ENCODE data around the gene ADNP. TPM values are rescaled to one million over a fixed set of nuclear protein-coding genes. Genes with fewer than 3 reads are reported as not detected.
A peak's percentile ranks its signal among the peaks of the same experiment; 100 is the strongest.

Gene ADNP
- total RNA-seq, 4 donors from 2014 or later: 51.4 to 67.2 (median 55.4) TPM

- TF ChIP-seq CTCF (IDR thresholded peaks at IDR 0.05) (peak in 1 of 4 experiments; percentile 9), POLR2A (IDR thresholded peaks at IDR 0.05) (no peak), EP300 (IDR thresholded peaks at IDR 0.05) (no peak), POLR2AphosphoS5 (IDR thresholded peaks at IDR 0.05) (no peak)
- Histone ChIP-seq H3K4me3 (peak overlapping the region in 1 of 2 donors; percentile 90), H3K27ac (peak overlapping the region in 1 of 4 donors; percentile 6), H3K36me3 (peaks cover 0 to 7% of the 10 kb centered on the region in 2 donors), H3K27me3 (no peaks in the 10 kb centered on the region), H3K9me3 (no peaks in the 10 kb centered on the region), H3K4me1 (peaks cover 7 to 75% (median 29%) of the 10 kb centered on the region in 3 donors)
- no peak for ATAC-seq
- 61 to 78% methylated on average over 4 to 5 of the region's 5 CpGs for WGBS, 2 donors (ENCODE audit: low coverage in 1 of 2)
Observed at GRCh38 chr20:50928469-50928868, 2.8 kb downstream of the ADNP start.

- no peak for ATAC-seq
- 0 to 19% methylated on average over 1 of the region's 1 CpG for WGBS, 2 donors (ENCODE audit: low coverage in 1 of 2)
- peaks cover 7 to 86% (median 32%) of the 10 kb centered on the region in 3 donors for H3K4me1 ChIP-seq
Observed at GRCh38 chr20:50926530-50926929, 4.7 kb downstream of the ADNP start.

GRCh38 chr20:50924261-50924920 lies 6.8 kb downstream of the ADNP start:
- no peak for ATAC-seq
- Histone ChIP-seq H3K4me1 (peaks cover 17 to 100% (median 45%) of the 10 kb centered on the region in 3 donors), H3K27ac (no peak overlapping the region), H3K9me3 (no peaks in the 10 kb centered on the region), H3K27me3 (no peaks in the 10 kb centered on the region), H3K36me3 (peaks cover 0 to 5% of the 10 kb centered on the region in 2 donors), H3K4me3 (no peak overlapping the region)
- no peak for TF ChIP-seq CTCF (IDR thresholded peaks at IDR 0.05)
- no peak for TF ChIP-seq EP300 (IDR thresholded peaks at IDR 0.05)
- TF ChIP-seq POLR2AphosphoS5 (IDR thresholded peaks at IDR 0.05): no peak
- no peak for TF ChIP-seq POLR2A (IDR thresholded peaks at IDR 0.05)
- WGBS, 2 donors (ENCODE audit: low coverage in 1 of 2): 46 to 49% methylated on average over 2 of the region's 2 CpGs

More at GRCh38 chr20:50926530-50926929, 4.7 kb downstream of the ADNP start:
- H3K9me3 ChIP-seq: no peaks in the 10 kb centered on the region
- no peaks in the 10 kb centered on the region for H3K27me3 ChIP-seq
- no peak for TF ChIP-seq POLR2A (IDR thresholded peaks at IDR 0.05)
- no peak for TF ChIP-seq POLR2AphosphoS5 (IDR thresholded peaks at IDR 0.05)
- TF ChIP-seq CTCF (IDR thresholded peaks at IDR 0.05): no peak
- no peak for TF ChIP-seq EP300 (IDR thresholded peaks at IDR 0.05)
- H3K27ac ChIP-seq: no peak overlapping the region
- H3K36me3 ChIP-seq: peaks cover 0 to 5% of the 10 kb centered on the region in 2 donors
- H3K4me3 ChIP-seq: no peak overlapping the region

- no peaks in the 10 kb centered on the region for H3K9me3 ChIP-seq
- peaks cover 0 to 5% of the 10 kb centered on the region in 2 donors for H3K36me3 ChIP-seq
- H3K27me3 ChIP-seq: no peaks in the 10 kb centered on the region
- no peak for TF ChIP-seq POLR2A (IDR thresholded peaks at IDR 0.05)
- H3K4me1 ChIP-seq: peaks cover 25 to 100% (median 39%) of the 10 kb centered on the region in 3 donors
- H3K27ac ChIP-seq: peak overlapping the region in 3 of 4 donors; percentile 2 to 20 (median 18)
- no peak for ATAC-seq
- no peak overlapping the region for H3K4me3 ChIP-seq
- WGBS, 2 donors (ENCODE audit: low coverage in 1 of 2): 56 to 63% methylated on average over 7 to 8 of the region's 8 CpGs
Observed at GRCh38 chr20:50921803-50922501, 9.3 kb downstream of the ADNP start.

GRCh38 chr20:50920997-50921396 lies 10.2 kb downstream of the ADNP start:
- Histone ChIP-seq H3K36me3 (peaks cover 0 to 5% of the 10 kb centered on the region in 2 donors), H3K27me3 (no peaks in the 10 kb centered on the region), H3K27ac (peak overlapping the region in 1 of 4 donors; percentile 20)

More at GRCh38 chr20:50920997-50921396, 10.2 kb downstream of the ADNP start:
- no peak for ATAC-seq
- H3K4me1 ChIP-seq: peaks cover 30 to 100% (median 49%) of the 10 kb centered on the region in 3 donors
- no peak for TF ChIP-seq CTCF (IDR thresholded peaks at IDR 0.05)
- TF ChIP-seq EP300 (IDR thresholded peaks at IDR 0.05): no peak
- TF ChIP-seq POLR2AphosphoS5 (IDR thresholded peaks at IDR 0.05): no peak
- no peak for TF ChIP-seq POLR2A (IDR thresholded peaks at IDR 0.05)
- H3K4me3 ChIP-seq: no peak overlapping the region
- no peaks in the 10 kb centered on the region for H3K9me3 ChIP-seq

All from gastroesophageal sphincter (tissue), 4 donors.